Panc1 (cell line): ENCODE data around the gene SLC4A5. TPM values are rescaled to one million over a fixed set of nuclear protein-coding genes. Genes with fewer than 3 reads are reported as not detected.

Experiments
- ATAC-seq: fragments of 200-7000 bp; cut with Tn5 transposase; 2 replicates; pipeline ENCODE4 v1.9.1; 2020; ENCODE audit warnings: mild to moderate bottlenecking, moderate library complexity
- BruUV-seq: library from RNA; stranded (reverse); fragments of 400-500 nt; replicated peaks from 2 replicates; lab custom pipeline; 2021; lab: Mats Ljungman, UMichigan
- CTCF ChIA-PET: fragments of 300-600 bp; sonication (Branson Sonifier 250); formaldehyde crosslinking; loops from one replicate; lab custom pipeline; 2022; ENCODE audit warnings: antibody characterized with exemption; lab: Charles Lee
- POLR2A ChIA-PET: fragments of 300-600 bp; sonication (Branson Sonifier 250); formaldehyde crosslinking; loops from one replicate; lab custom pipeline; 2022; ENCODE audit warnings: antibody characterized with exemption; lab: Charles Lee
- DNase-seq: peaks from one replicate; pipeline ENCODE4 v3.0.0-alpha.2; 2010; ENCODE audit warnings: low read depth, low spot score
- H3K27ac ChIP-seq: 2 replicates; pipeline ENCODE4 v1.5.1; 2011; ENCODE audit warnings: mild to moderate bottlenecking, low read length, inconsistent platforms
- H3K27me3 ChIP-seq: fragments of 200-500 bp; sonication (Bioruptor generic); 2 replicates; pipeline ENCODE4 v1.6.0; 2014; ENCODE audit warnings: low read length, inconsistent platforms; ENCODE audit not compliant: control insufficient read depth, insufficient read depth
- H3K36me3 ChIP-seq: fragments of 200-500 bp; sonication (Bioruptor generic); 2 replicates; pipeline ENCODE4 v1.5.1; 2014; ENCODE audit warnings: inconsistent platforms, mild to moderate bottlenecking, low read length, moderate library complexity; ENCODE audit not compliant: control insufficient read depth, insufficient read depth
- H3K4me1 ChIP-seq: 2 replicates; pipeline ENCODE4 v1.5.1; 2011; ENCODE audit warnings: inconsistent platforms, mild to moderate bottlenecking, low read length, moderate library complexity; ENCODE audit not compliant: control insufficient read depth, insufficient read depth
- H3K4me3 ChIP-seq, 2 experiments: 2 replicates each; pipeline ENCODE4 v1.5.1; 2011 to 2012; ENCODE audit warnings: low read depth in 2 of 2, low read length in 2 of 2, mild to moderate bottlenecking in 2 of 2, inconsistent platforms in 1 of 2, moderate library complexity in 1 of 2
- H3K9me3 ChIP-seq: fragments of 200-500 bp; sonication (Bioruptor generic); 2 replicates; pipeline ENCODE4 v1.5.1; 2014; ENCODE audit warnings: low read depth, mild to moderate bottlenecking, inconsistent platforms, low read length, moderate library complexity; ENCODE audit not compliant: control insufficient read depth, insufficient read depth
- CTCF ChIP-seq: fragments of 450-650 bp; IDR thresholded peaks from 2 replicates; pipeline ENCODE4 v1.5.1; 2017; ENCODE audit warnings: mild to moderate bottlenecking
- POLR2AphosphoS5 ChIP-seq: IDR thresholded peaks from 2 replicates; pipeline ENCODE4 v1.6.1; 2012; ENCODE audit warnings: mild to moderate bottlenecking, low read depth, low read length, moderate library complexity
- REST ChIP-seq, 2 experiments: IDR thresholded peaks; 2 replicates each; pipeline ENCODE4 v1.6.1; 2011 to 2012; ENCODE audit warnings: low read depth in 2 of 2, control low read depth in 1 of 2, low read length in 1 of 2, mild to moderate bottlenecking in 1 of 2, moderate library complexity in 1 of 2; ENCODE audit not compliant: insufficient read depth in 1 of 2
- SIN3A ChIP-seq: IDR thresholded peaks from 2 replicates; pipeline ENCODE4 v1.6.1; 2012; ENCODE audit warnings: low read depth, mild to moderate bottlenecking, low read length, moderate library complexity, borderline replicate concordance; ENCODE audit not compliant: insufficient read depth
- TCF7L2 ChIP-seq: IDR thresholded peaks from 2 replicates; pipeline ENCODE4 v1.6.1; 2011; ENCODE audit warnings: mild to moderate bottlenecking, low read depth, low read length, inconsistent platforms
- in situ Hi-C: cut with HindIII; loops from 2 replicates; pipeline ENCODE4 v1.10.0; 2016; ENCODE audit warnings: low sequenced_read_pairs, low pct_unique_long_range_greater_than_20kb
- intact Hi-C: fragments of 100-400 bp; cut with micrococcal nuclease; formaldehyde crosslinking; loops from one replicate; pipeline ENCODE4 v1.10.0; 2022; ENCODE audit not compliant: unreplicated experiment
- total RNA-seq: library from RNA; stranded (reverse); gene quantifications from one replicate; pipeline ENCODE4 v1.2.1, GENCODE V29; 2021; ENCODE audit not compliant: unreplicated experiment

SLC4A5 gene
- total RNA-seq, 1 experiment from 2014 or later, result 1.2 TPM

- ATAC-seq (no peak), DNase-seq (no peak)
- H3K4me3 ChIP-seq, result no peak overlapping the region
- H3K4me1 ChIP-seq, result no peaks in the 10 kb centered on the region
- ChIA-PET POLR2A (no interaction called here), CTCF (no interaction called here)
- no peaks in the 10 kb centered on the region for H3K9me3 ChIP-seq
- no peaks in the 10 kb centered on the region for H3K36me3 ChIP-seq
- H3K27ac ChIP-seq, result no peak overlapping the region
- TF ChIP-seq REST (IDR thresholded peaks at IDR 0.05; ENCODE audit: insufficient read depth in 1 of 2, low read depth in 2 of 2, low read length in 1 of 2) (no peak), TCF7L2 (no peak), POLR2AphosphoS5 (no peak), SIN3A (no peak), CTCF (no peak)
- H3K27me3 ChIP-seq, result no peaks in the 10 kb centered on the region
- in situ Hi-C loops, result no loop called here
- intact Hi-C loops, result no loop called here
- BruUV-seq, result no TSS peak
These were observed 159.3 kb downstream of the SLC4A5 start for GRCh38 chr2:74183878-74184277.

GRCh38 chr2:74181739-74182138, 161.5 kb downstream of the SLC4A5 start:
- DNase-seq, result no peak
- intact Hi-C loops, result no loop called here
- H3K4me3 ChIP-seq, result no peak overlapping the region
- H3K27ac ChIP-seq, result no peak overlapping the region
- POLR2A ChIA-PET, result interaction anchor here (0.6 kb wide), 1 partner anchor 353 kb away, joined by 3 read pairs; the partner anchor contains the start of gene STAMBP
- peaks cover 4% of the 10 kb centered on the region; the same call in 1 of the 2 replicates for H3K36me3 ChIP-seq
- no peak for TF ChIP-seq POLR2AphosphoS5
- no peak for TF ChIP-seq CTCF
- TF ChIP-seq REST (IDR thresholded peaks at IDR 0.05; ENCODE audit: insufficient read depth in 1 of 2, low read depth in 2 of 2, low read length in 1 of 2), result no peak
- TF ChIP-seq SIN3A, result no peak
- TF ChIP-seq TCF7L2, result no peak
- no peaks in the 10 kb centered on the region for H3K9me3 ChIP-seq
- no TSS peak for BruUV-seq
- in situ Hi-C loops, result no loop called here
- ATAC-seq, result no peak
- no peaks in the 10 kb centered on the region for H3K27me3 ChIP-seq
- CTCF ChIA-PET, result interaction anchor here (0.6 to 0.7 kb wide), 2 partner anchors 80 to 151 kb away, joined by 3 to 7 read pairs; no protein-coding TSS in a partner anchor
- H3K4me1 ChIP-seq, result no peaks in the 10 kb centered on the region
